IMR-90 (cell line): Measurements from ENCODE around the gene ACYP2. TPM values are rescaled to one million over a fixed set of nuclear protein-coding genes. Genes with fewer than 3 reads are reported as not detected.

Experiments used
- ATAC-seq: fragments of 200-7000 bp; cut with Tn5 transposase; 2 replicates; pipeline ENCODE4 v1.9.1; 2020; ENCODE audit warnings: low read depth, mild to moderate bottlenecking, moderate library complexity
- BruUV-seq: library from RNA; stranded (reverse); fragments of 400-500 nt; replicated peaks from 2 replicates; lab custom pipeline; 2021; lab: Mats Ljungman, UMichigan
- CTCF ChIA-PET: fragments of 300-600 bp; formaldehyde crosslinking; extraction: SDS; loops from one replicate; lab custom pipeline; 2021; ENCODE audit warnings: antibody characterized with exemption; lab: Yijun Ruan, JAX
- POLR2A ChIA-PET: fragments of 300-600 bp; sonication (Branson Sonifier 250); formaldehyde crosslinking; loops from one replicate; lab custom pipeline; 2022; ENCODE audit warnings: antibody characterized with exemption; ENCODE audit not compliant: unreplicated experiment; lab: Charles Lee
- DNase-seq: peaks from one replicate; pipeline ENCODE4 v3.0.0; 2013
- H2AFZ ChIP-seq: replicated peaks from 2 replicates; pipeline ENCODE3; 2013; ENCODE audit warnings: low read length, mild to moderate bottlenecking; ENCODE audit not compliant: poor library complexity
- H2AK5ac ChIP-seq: 2 replicates; pipeline ENCODE4 v1.6.1; 2013; ENCODE audit warnings: low read depth, low read length, inconsistent platforms
- H2AK9ac ChIP-seq: replicated peaks from 2 replicates; pipeline ENCODE3; 2013; ENCODE audit warnings: mild to moderate bottlenecking, low read depth, low read length, moderate library complexity; ENCODE audit not compliant: poor library complexity
- H2BK120ac ChIP-seq: 2 replicates; pipeline ENCODE4 v1.6.1; 2013; ENCODE audit warnings: low read depth, low read length, inconsistent platforms
- H2BK15ac ChIP-seq: 3 replicates; pipeline ENCODE4 v1.6.1; 2013; ENCODE audit warnings: low read depth, low read length, inconsistent platforms
- H2BK20ac ChIP-seq: 2 replicates; pipeline ENCODE4 v1.6.1; 2013; ENCODE audit warnings: low read depth, mild to moderate bottlenecking, inconsistent platforms, low read length, moderate library complexity
- H2BK5ac ChIP-seq: 2 replicates; pipeline ENCODE4 v1.6.1; 2013; ENCODE audit warnings: mild to moderate bottlenecking, low read depth, low read length, inconsistent platforms; ENCODE audit not compliant: poor library complexity, severe bottlenecking
- H3K14ac ChIP-seq: replicated peaks from 2 replicates; pipeline ENCODE4 v1.6.1; 2013; ENCODE audit warnings: low read depth, low read length, inconsistent platforms
- H3K18ac ChIP-seq: 2 replicates; pipeline ENCODE4 v1.6.1; 2013; ENCODE audit warnings: low read depth, low read length, control low read depth
- H3K23ac ChIP-seq: 2 replicates; pipeline ENCODE4 v1.6.1; 2013; ENCODE audit warnings: low read depth, low read length, inconsistent platforms
- H3K27ac ChIP-seq: 2 replicates; pipeline ENCODE4 v1.5.1; 2013; ENCODE audit warnings: mild to moderate bottlenecking, control low read depth, low read length; ENCODE audit not compliant: insufficient read depth
- H3K27me3 ChIP-seq: 2 replicates; pipeline ENCODE4 v1.6.1; 2013; ENCODE audit warnings: low read length; ENCODE audit not compliant: control insufficient read depth, insufficient read depth
- H3K36me3 ChIP-seq: 2 replicates; pipeline ENCODE4 v1.6.1; 2013; ENCODE audit warnings: low read length, mixed read lengths; ENCODE audit not compliant: control insufficient read depth, insufficient read depth
- H3K4ac ChIP-seq: 2 replicates; pipeline ENCODE4 v1.6.1; 2013; ENCODE audit warnings: low read depth, low read length, inconsistent platforms
- H3K4me1 ChIP-seq: 2 replicates; pipeline ENCODE4 v1.6.1; 2013; ENCODE audit warnings: low read length, mixed read lengths; ENCODE audit not compliant: control insufficient read depth, insufficient read depth
- H3K4me2 ChIP-seq: 2 replicates; pipeline ENCODE4 v1.6.1; 2013; ENCODE audit warnings: low read depth, mild to moderate bottlenecking, control low read depth, low read length, moderate library complexity
- H3K4me3 ChIP-seq: 2 replicates; pipeline ENCODE4 v1.5.1; 2013; ENCODE audit warnings: low read depth, mild to moderate bottlenecking, control low read depth, low read length, moderate library complexity; ENCODE audit not compliant: insufficient read depth
- H3K56ac ChIP-seq: 2 replicates; pipeline ENCODE4 v1.6.1; 2013; ENCODE audit warnings: low read length, inconsistent platforms; ENCODE audit not compliant: insufficient read depth; ENCODE audit errors: extremely low read depth
- H3K79me1 ChIP-seq, 2 experiments: 2 replicates each; pipeline ENCODE4 v1.6.1; 2013; ENCODE audit warnings: low read length in 2 of 2, inconsistent platforms in 1 of 2, low read depth in 1 of 2
- H3K9ac ChIP-seq: 2 replicates; pipeline ENCODE4 v1.6.1; 2013; ENCODE audit warnings: low read depth, low read length, control low read depth
- H3K9me1 ChIP-seq: 2 replicates; pipeline ENCODE4 v1.6.1; 2013; ENCODE audit warnings: low read length, inconsistent platforms; ENCODE audit not compliant: insufficient read depth
- H3K9me3 ChIP-seq: 2 replicates; pipeline ENCODE4 v1.6.1; 2013; ENCODE audit warnings: low read length; ENCODE audit not compliant: control insufficient read depth, insufficient read depth
- H4K20me1 ChIP-seq: 2 replicates; pipeline ENCODE4 v1.6.1; 2013; ENCODE audit warnings: low read length, inconsistent platforms; ENCODE audit not compliant: insufficient read depth
- H4K5ac ChIP-seq: 2 replicates; pipeline ENCODE4 v1.6.1; 2013; ENCODE audit warnings: mild to moderate bottlenecking, low read depth, low read length, control low read depth
- H4K8ac ChIP-seq, 2 experiments: 2 replicates each; pipeline ENCODE4 v1.6.1; 2013; ENCODE audit warnings: low read depth in 2 of 2, low read length in 2 of 2, control low read depth in 1 of 2, inconsistent platforms in 1 of 2
- H4K91ac ChIP-seq: 2 replicates; pipeline ENCODE4 v1.6.1; 2013; ENCODE audit warnings: low read depth, low read length, inconsistent platforms; ENCODE audit not compliant: insufficient read depth
- BHLHE40 ChIP-seq: fragments of 150-350 bp; IDR thresholded peaks from 2 replicates; pipeline ENCODE4 v1.6.1; 2016; ENCODE audit warnings: mild to moderate bottlenecking, low read depth, low read length
- ELK1 ChIP-seq: fragments of 150-350 bp; IDR thresholded peaks from 2 replicates; pipeline ENCODE4 v1.6.1; 2016; ENCODE audit warnings: low read depth, mild to moderate bottlenecking, low read length, moderate library complexity, borderline replicate concordance
- RAD21 ChIP-seq: IDR thresholded peaks from 2 replicates; pipeline ENCODE4 v1.6.1; 2012; ENCODE audit warnings: low read length, improper control_type of control experiment
- WGBS, 2 experiments: methylation state at CpG; one replicate each; pipeline versions ENCODE4 v1.1.5 to v1.1.7; 2013; ENCODE audit warnings: missing lambda C conversion rate in 2 of 2; ENCODE audit not compliant: insufficient read length in 1 of 2; ENCODE audit errors: extremely low coverage in 2 of 2; 5-methylcytosine and 5-hydroxymethylcytosine counted together
- dilution Hi-C: fragments of 300-500 bp; cut with HindIII; formaldehyde crosslinking; loops from one replicate; pipeline ENCODE4 v1.14.3; 2018; ENCODE audit warnings: low sequenced_read_pairs; ENCODE audit not compliant: unreplicated experiment
- in situ Hi-C: fragments of 300-500 bp; cut with MboI; formaldehyde crosslinking; loops from 3 replicates; pipeline ENCODE4 v1.14.3; 2019; ENCODE audit warnings: low sequenced_read_pairs, inconsistent platforms, mixed read lengths
- intact Hi-C: fragments of 100-400 bp; cut with micrococcal nuclease; formaldehyde crosslinking; loops from 2 replicates; pipeline ENCODE4 v1.10.0; 2022
- polyA plus RNA-seq, 3 experiments: library from polyadenylated mRNA; depleted of rRNA; stranded (reverse); fragments of >200 nt; gene quantifications; 2 replicates each; pipeline ENCODE4 v1.2.3, GENCODE V29; 2012; ENCODE audit warnings: low replicate concordance in 1 of 3
- total RNA-seq: library from RNA; depleted of rRNA; stranded (reverse); fragments of >200 nt; gene quantifications from 2 replicates; pipeline ENCODE4 v1.2.3, GENCODE V29; 2012

The ACYP2 gene
- total and polyA plus RNA-seq, 2 of the 4 experiments (the other 2 are of a cell fraction): 3.9 to 7.4 TPM

DNA sequence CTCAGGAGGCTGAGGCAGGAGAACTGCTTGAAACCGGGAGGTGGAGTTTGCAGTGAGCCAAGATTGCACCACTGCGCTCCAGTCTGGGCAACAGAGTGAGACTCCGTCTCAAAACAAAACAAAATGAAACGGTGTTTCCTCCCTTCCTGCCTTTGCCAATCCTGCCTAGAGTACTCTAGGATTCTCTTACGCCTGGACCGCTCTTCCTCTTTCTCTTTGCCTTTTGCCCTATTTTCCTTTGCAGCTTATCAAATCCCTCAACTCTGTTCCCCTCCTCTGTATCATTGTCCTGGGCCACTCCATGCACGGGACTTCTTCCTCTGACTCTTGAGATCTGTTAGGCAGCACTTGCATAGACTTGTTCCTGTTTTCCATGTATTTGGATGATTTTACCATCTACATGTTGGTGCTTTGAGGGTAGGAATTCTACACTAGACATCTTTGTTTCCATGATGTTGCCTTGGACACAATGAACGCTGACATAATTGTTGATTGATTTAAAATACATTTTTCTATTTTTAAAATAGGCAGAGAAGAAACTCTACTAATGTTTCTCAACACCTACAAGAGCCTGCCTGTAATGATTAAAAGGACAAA lies 24.8 kb upstream of the ACYP2 start:
- H3K18ac ChIP-seq: no peak overlapping the region
- H3K27ac ChIP-seq: no peak overlapping the region
- no peak overlapping the region for H2BK15ac ChIP-seq
- TF ChIP-seq ELK1: no peak
- no peak for TF ChIP-seq BHLHE40
- TF ChIP-seq RAD21: no peak
- H3K9me1 ChIP-seq: no peaks in the 10 kb centered on the region
- no peaks in the 10 kb centered on the region for H4K20me1 ChIP-seq
- H3K56ac ChIP-seq: no peak overlapping the region
- no peak overlapping the region for H4K8ac ChIP-seq
- H3K14ac ChIP-seq: no peak overlapping the region
- no peak overlapping the region for H2AK9ac ChIP-seq
- H2BK5ac ChIP-seq: no peak overlapping the region
- no peak overlapping the region for H4K91ac ChIP-seq
- no peaks in the 10 kb centered on the region for H3K9me3 ChIP-seq
- POLR2A ChIA-PET: no interaction called here
- no peak overlapping the region for H3K4me2 ChIP-seq
- H3K9ac ChIP-seq: no peak overlapping the region
- in situ Hi-C loops: no loop called here
- no peaks in the 10 kb centered on the region for H3K4me1 ChIP-seq
- DNase-seq (no peak), ATAC-seq (no peak)
- H2BK20ac ChIP-seq: no peak overlapping the region
- H4K5ac ChIP-seq: no peak overlapping the region
- dilution Hi-C loops: no loop called here
- H2AFZ ChIP-seq: no peak overlapping the region
- H2AK5ac ChIP-seq: no peak overlapping the region
- no peak overlapping the region for H3K23ac ChIP-seq
- intact Hi-C loops: no loop called here
- no peak overlapping the region for H3K4me3 ChIP-seq
- no peak overlapping the region for H2BK120ac ChIP-seq
- H3K79me1 ChIP-seq: no peaks in the 10 kb centered on the region
- WGBS, 2 experiments: 96% methylated on average over 3 of the region's 8 CpGs; no CpG with 5 or more reads in 1 of the 2 experiments
- BruUV-seq: no TSS peak
- no peak overlapping the region for H3K4ac ChIP-seq
- H3K27me3 ChIP-seq: no peaks in the 10 kb centered on the region; the same call in 1 of the 2 replicates
- no peaks in the 10 kb centered on the region for H3K36me3 ChIP-seq
- CTCF ChIA-PET: interaction anchor here (0.6 kb wide), 1 partner anchor 21 kb away, joined by 3 read pairs; no protein-coding TSS in a partner anchor
